Loucy (cell line): ENCODE data around the gene DTNB.

Source experiments
- H2AFZ ChIP-seq: fragments of 200-600 bp; sonication (generic); 2 replicates; pipeline ENCODE4 v1.6.0; 2016; ENCODE audit warnings: antibody characterized with exemption, mild to moderate bottlenecking, low read length, moderate library complexity
- H3F3A ChIP-seq: fragments of 200-600 bp; 2 replicates; pipeline ENCODE4 v1.6.0; 2016; ENCODE audit warnings: antibody characterized with exemption, low read depth, mild to moderate bottlenecking
- H3K27me3 ChIP-seq: fragments of 200-600 bp; sonication (generic); 2 replicates; pipeline ENCODE4 v1.6.1; 2014; ENCODE audit warnings: low read length, mild to moderate bottlenecking; ENCODE audit not compliant: insufficient read depth, poor library complexity, severe bottlenecking
- H3K36me3 ChIP-seq: fragments of 200-600 bp; sonication (generic); 2 replicates; pipeline ENCODE4 v1.6.1; 2016; ENCODE audit warnings: low read length; ENCODE audit not compliant: insufficient read depth
- H3K4me1 ChIP-seq: fragments of 200-600 bp; sonication (generic); 2 replicates; pipeline ENCODE4 v1.5.1; 2014; ENCODE audit warnings: low read length, mild to moderate bottlenecking; ENCODE audit not compliant: insufficient read depth, poor library complexity, severe bottlenecking
- H3K4me2 ChIP-seq: fragments of 200-600 bp; sonication (generic); 2 replicates; pipeline ENCODE4 v1.6.0; 2014; ENCODE audit warnings: antibody characterized with exemption, low read length, low read depth, mild to moderate bottlenecking; ENCODE audit not compliant: poor library complexity, severe bottlenecking
- H3K4me3 ChIP-seq: fragments of 200-600 bp; sonication (generic); 2 replicates; pipeline ENCODE4 v1.5.1; 2014; ENCODE audit warnings: low read length, mild to moderate bottlenecking, mixed read lengths; ENCODE audit not compliant: poor library complexity, severe bottlenecking
- H3K79me2 ChIP-seq: fragments of 200-600 bp; sonication (generic); 2 replicates; pipeline ENCODE4 v1.6.1; 2014; ENCODE audit warnings: low read length; ENCODE audit not compliant: insufficient read depth
- H3K9ac ChIP-seq: fragments of 200-600 bp; sonication (generic); 2 replicates; pipeline ENCODE4 v1.6.0; 2014; ENCODE audit warnings: mild to moderate bottlenecking, low read depth, low read length, moderate library complexity; ENCODE audit not compliant: poor library complexity, severe bottlenecking
- H3K9me2 ChIP-seq: fragments of 200-600 bp; sonication (generic); replicated peaks from 2 replicates; pipeline ENCODE4 v1.6.1; 2016; ENCODE audit warnings: low read depth, low read length, mixed read lengths
- H3K9me3 ChIP-seq: fragments of 200-600 bp; sonication (generic); 2 replicates; pipeline ENCODE4 v1.6.1; 2014; ENCODE audit warnings: mild to moderate bottlenecking, antibody characterized with exemption, low read length, low read depth; ENCODE audit not compliant: insufficient read depth
- H4K20me1 ChIP-seq: fragments of 200-600 bp; sonication (generic); 2 replicates; pipeline ENCODE4 v1.6.0; 2014; ENCODE audit warnings: antibody characterized with exemption, low read length, mild to moderate bottlenecking; ENCODE audit not compliant: insufficient read depth, poor library complexity, severe bottlenecking
- EZH2phosphoT487 ChIP-seq: fragments of 200-600 bp; IDR thresholded peaks from 2 replicates; pipeline ENCODE4 v1.6.1; 2018; ENCODE audit warnings: antibody characterized with exemption, mild to moderate bottlenecking, moderate library complexity, borderline replicate concordance
- TF ChIP-seq, protein P1 (sequence below): fragments of 200-600 bp; sonication (generic); conservative IDR thresholded peaks from 2 replicates; pipeline ENCODE4 v1.5.1; 2014; ENCODE audit warnings: mild to moderate bottlenecking, antibody characterized with exemption, low read length

DTNB gene

DNA sequence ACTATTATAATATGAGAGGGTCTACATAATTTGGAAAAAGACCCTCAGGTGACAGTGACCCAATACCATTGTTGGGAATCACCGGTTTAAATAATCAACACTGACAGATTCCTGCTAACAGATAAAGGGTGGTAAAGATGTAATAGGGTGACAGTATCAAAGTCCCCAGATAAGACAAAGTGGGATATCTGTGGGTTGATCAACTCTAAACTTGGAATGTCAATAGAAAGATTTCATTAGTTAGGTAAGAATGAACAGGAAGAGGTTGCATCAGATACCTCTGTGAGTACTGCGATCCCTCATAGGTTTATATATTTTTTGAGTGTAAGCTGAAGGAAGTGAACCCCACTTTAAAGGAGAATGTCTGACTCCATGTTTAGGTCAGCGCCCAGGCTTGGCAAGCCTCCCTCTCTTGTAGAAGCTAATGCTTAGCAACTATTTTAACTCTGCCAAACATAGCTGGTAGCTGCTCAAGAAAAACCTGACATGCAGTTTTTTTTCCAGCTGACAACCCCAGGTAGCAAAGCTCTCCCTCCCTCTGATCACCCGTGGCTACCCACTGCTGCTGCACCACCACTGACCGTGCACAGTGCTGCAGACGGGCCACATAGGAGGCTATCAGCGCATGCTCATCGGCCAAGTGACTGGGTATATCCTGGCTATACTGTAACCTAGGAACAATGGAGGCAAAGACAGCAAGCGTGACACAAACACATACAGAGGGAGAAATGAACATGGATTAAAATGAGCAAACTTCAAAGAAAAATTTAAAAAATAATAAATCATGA, 218.4 kb downstream of the DTNB start:
- H3K4me3 ChIP-seq = no peak overlapping the region
- H3K36me3 ChIP-seq = peaks cover 5% of the 10 kb centered on the region; the same call in 1 of the 2 replicates
- H3K9me3 ChIP-seq = no peaks in the 10 kb centered on the region
- no peak overlapping the region for H2AFZ ChIP-seq
- no peaks in the 10 kb centered on the region for H3K9me2 ChIP-seq
- H3K4me2 ChIP-seq = no peak overlapping the region
- no peaks in the 10 kb centered on the region for H3K4me1 ChIP-seq
- no peaks in the 10 kb centered on the region for H3K27me3 ChIP-seq
- H3K9ac ChIP-seq = no peak overlapping the region
- no peak for TF ChIP-seq EZH2phosphoT487
- TF ChIP-seq, protein P1, sequence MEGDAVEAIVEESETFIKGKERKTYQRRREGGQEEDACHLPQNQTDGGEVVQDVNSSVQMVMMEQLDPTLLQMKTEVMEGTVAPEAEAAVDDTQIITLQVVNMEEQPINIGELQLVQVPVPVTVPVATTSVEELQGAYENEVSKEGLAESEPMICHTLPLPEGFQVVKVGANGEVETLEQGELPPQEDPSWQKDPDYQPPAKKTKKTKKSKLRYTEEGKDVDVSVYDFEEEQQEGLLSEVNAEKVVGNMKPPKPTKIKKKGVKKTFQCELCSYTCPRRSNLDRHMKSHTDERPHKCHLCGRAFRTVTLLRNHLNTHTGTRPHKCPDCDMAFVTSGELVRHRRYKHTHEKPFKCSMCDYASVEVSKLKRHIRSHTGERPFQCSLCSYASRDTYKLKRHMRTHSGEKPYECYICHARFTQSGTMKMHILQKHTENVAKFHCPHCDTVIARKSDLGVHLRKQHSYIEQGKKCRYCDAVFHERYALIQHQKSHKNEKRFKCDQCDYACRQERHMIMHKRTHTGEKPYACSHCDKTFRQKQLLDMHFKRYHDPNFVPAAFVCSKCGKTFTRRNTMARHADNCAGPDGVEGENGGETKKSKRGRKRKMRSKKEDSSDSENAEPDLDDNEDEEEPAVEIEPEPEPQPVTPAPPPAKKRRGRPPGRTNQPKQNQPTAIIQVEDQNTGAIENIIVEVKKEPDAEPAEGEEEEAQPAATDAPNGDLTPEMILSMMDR = no peak
- H4K20me1 ChIP-seq = no peaks in the 10 kb centered on the region
- H3F3A ChIP-seq = no peaks in the 10 kb centered on the region
- no peaks in the 10 kb centered on the region for H3K79me2 ChIP-seq

DNA sequence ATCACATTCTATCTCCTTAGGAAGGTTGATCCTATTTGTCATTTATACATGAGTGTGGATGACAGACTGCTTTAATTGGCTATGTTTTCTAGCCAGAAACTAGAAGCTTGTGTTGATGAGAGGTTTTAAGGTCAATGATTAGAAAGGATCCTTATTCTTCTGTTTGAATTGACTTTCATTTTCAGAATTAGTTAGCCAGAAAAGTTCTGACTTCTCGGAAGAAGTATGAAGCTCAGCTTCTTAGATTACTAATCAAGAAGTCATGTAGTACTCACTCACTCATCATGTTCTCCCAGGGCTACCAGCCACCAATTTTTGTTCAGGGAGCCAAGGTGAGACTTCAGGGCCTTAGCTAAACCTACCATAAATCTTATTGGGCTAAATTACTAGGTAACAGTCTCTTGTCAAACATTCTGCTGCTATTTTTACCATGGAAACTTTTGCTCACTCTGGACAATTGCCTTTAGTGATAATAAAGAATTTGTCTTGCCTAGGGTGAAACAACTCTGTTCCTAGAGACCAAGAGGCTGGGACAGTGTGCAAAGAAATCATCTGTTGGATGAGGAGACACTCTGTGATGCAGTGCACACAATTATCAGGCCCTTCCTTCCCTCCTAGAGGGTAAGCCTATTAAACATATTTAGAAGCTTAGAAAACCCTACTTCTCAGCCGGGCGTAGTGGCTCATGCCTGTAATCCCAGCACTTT, 220.0 kb downstream of the DTNB start:
- Histone ChIP-seq H3K36me3 (peaks cover 5% of the 10 kb centered on the region; the same call in 1 of the 2 replicates), H3K4me1 (no peaks in the 10 kb centered on the region), H2AFZ (no peak overlapping the region), H3K9ac (no peak overlapping the region), H3K4me2 (no peak overlapping the region), H4K20me1 (no peaks in the 10 kb centered on the region), H3K9me2 (no peaks in the 10 kb centered on the region), H3K27me3 (no peaks in the 10 kb centered on the region), H3K9me3 (no peaks in the 10 kb centered on the region), H3K4me3 (no peak overlapping the region), H3F3A (no peaks in the 10 kb centered on the region), H3K79me2 (no peaks in the 10 kb centered on the region)
- TF ChIP-seq, protein P1 = no peak
- TF ChIP-seq EZH2phosphoT487 = no peak

GRCh38 chr2:25448808-25449207, 224.6 kb downstream of the DTNB start:
- H3K9me3 ChIP-seq = no peaks in the 10 kb centered on the region
- TF ChIP-seq, protein P1 = no peak
- no peak for TF ChIP-seq EZH2phosphoT487
- H3F3A ChIP-seq = no peaks in the 10 kb centered on the region
- H4K20me1 ChIP-seq = no peaks in the 10 kb centered on the region
- H3K36me3 ChIP-seq = peaks cover 5% of the 10 kb centered on the region; the same call in 1 of the 2 replicates
- no peak overlapping the region for H3K4me3 ChIP-seq
- H3K9me2 ChIP-seq = no peaks in the 10 kb centered on the region
- H3K27me3 ChIP-seq = no peaks in the 10 kb centered on the region
- H2AFZ ChIP-seq = no peak overlapping the region
- no peak overlapping the region for H3K4me2 ChIP-seq
- no peaks in the 10 kb centered on the region for H3K4me1 ChIP-seq
- no peaks in the 10 kb centered on the region for H3K79me2 ChIP-seq
- H3K9ac ChIP-seq = no peak overlapping the region
